Esophagus muscularis mucosa (tissue), 4 donors: ENCODE data around the gene CDC42BPA. TPM values are rescaled to one million over a fixed set of nuclear protein-coding genes. Genes with fewer than 3 reads are reported as not detected.
A peak's percentile ranks its signal among the peaks of the same experiment; 100 is the strongest.
"Not testable (repeated sequence)": the region's sequence is repeated elsewhere in the genome, so short reads cannot be mapped to it uniquely, and the experiment has no call there.

Experiments
- DNase-seq: peaks from one replicate; pipeline ENCODE4 v3.0.0-alpha.2; 2017; ENCODE audit errors: extremely low spot score
- H3K27ac ChIP-seq, 4 donors: fragments of 200-600 bp; sonication (generic); replicated peaks in 1 of 4; 1 replicate in 3 of 4; 2 replicates in 1 of 4; pipeline ENCODE4 v1.5.1; 2016 to 2019; ENCODE audit warnings: mild to moderate bottlenecking in 1 of 4
- H3K27me3 ChIP-seq, 4 donors: fragments of 200-600 bp; sonication (generic); one replicate each; pipeline versions ENCODE4 v1.5.1 to v1.6.0; 2016 to 2019
- H3K36me3 ChIP-seq, 4 donors: fragments of 200-600 bp; sonication (generic); one replicate each; pipeline ENCODE4 v1.5.1; 2016 to 2019
- H3K4me1 ChIP-seq, 4 donors: fragments of 200-600 bp; sonication (generic); one replicate each; pipeline ENCODE4 v1.5.1; 2016 to 2019
- H3K4me3 ChIP-seq, 4 donors: fragments of 200-600 bp; sonication (generic); 1 replicate in 2 of 4; 2 replicates in 2 of 4; pipeline ENCODE4 v1.5.1; 2016 to 2019; ENCODE audit warnings: mild to moderate bottlenecking in 4 of 4, moderate library complexity in 1 of 4
- H3K9me3 ChIP-seq, 4 donors: fragments of 200-600 bp; sonication (generic); 1 replicate in 3 of 4; 2 replicates in 1 of 4; pipeline ENCODE4 v1.5.1; 2016 to 2019
- EP300 ChIP-seq: sonication (generic); formaldehyde crosslinking; IDR thresholded peaks from one replicate; pipeline ENCODE4 v1.6.1; 2017; ENCODE audit warnings: antibody characterized with exemption
- POLR2A ChIP-seq: fragments of 450-650 bp; IDR thresholded peaks from one replicate; pipeline ENCODE4 v1.6.1; 2017; ENCODE audit warnings: antibody characterized with exemption, moderate library complexity, mild to moderate bottlenecking, low read depth
- POLR2AphosphoS5 ChIP-seq, 2 donors: sonication (generic); formaldehyde crosslinking; IDR thresholded peaks; one replicate each; pipeline ENCODE4 v1.6.1; 2017; ENCODE audit warnings: antibody characterized with exemption in 2 of 2
- WGBS: methylation state at CpG from one replicate; pipeline ENCODE4 v1.1.5; 2018; 5-methylcytosine and 5-hydroxymethylcytosine counted together
- intact Hi-C: fragments of 100-400 bp; cut with DNase I; formaldehyde crosslinking; loops from one replicate; pipeline ENCODE4 v1.15.1; 2023
- total RNA-seq, 4 donors: library from RNA; depleted of rRNA; stranded (reverse); fragments of >200 nt; gene quantifications; one replicate each; pipeline versions ENCODE4 v1.1.0 to v1.2.1, GENCODE V29; 2016
- TF ChIP-seq, protein P1 (sequence below), 3 experiments: fragments of 200-600 bp in 2 of 3; fragments of 450-650 bp in 1 of 3; sonication (generic) in 2 of 3; IDR thresholded peaks; one replicate each; pipeline ENCODE4 v1.5.1; 2017 to 2019; ENCODE audit warnings: antibody characterized with exemption in 3 of 3, mild to moderate bottlenecking in 2 of 3, moderate library complexity in 1 of 3

The CDC42BPA gene
- total RNA-seq, 4 donors from 2014 or later: 59.5 to 72.2 (median 69.7) TPM

DNA sequence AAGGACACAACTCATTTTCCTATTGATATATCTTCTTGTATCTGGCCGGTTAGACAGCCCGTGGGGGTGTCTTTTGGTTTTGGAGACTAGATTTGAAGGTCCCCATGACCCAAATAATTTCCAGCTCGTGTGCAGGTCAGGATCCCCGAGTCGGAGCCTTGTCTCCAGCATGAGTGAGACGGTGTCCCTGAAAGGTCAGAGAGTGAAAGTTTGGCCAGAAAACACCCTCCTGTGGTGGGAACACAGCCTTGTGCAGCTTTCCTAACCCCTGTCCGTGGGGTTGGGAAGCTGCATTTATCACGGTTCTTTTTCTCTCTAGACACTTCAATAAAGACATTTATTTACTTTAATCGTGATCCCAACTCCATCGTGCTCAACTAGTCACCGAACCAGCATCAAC lies 360.6 kb downstream of the CDC42BPA start:
- no peak overlapping the region for H3K27ac ChIP-seq
- WGBS: 85% methylated on average over 11 of the region's 11 CpGs

DNA sequence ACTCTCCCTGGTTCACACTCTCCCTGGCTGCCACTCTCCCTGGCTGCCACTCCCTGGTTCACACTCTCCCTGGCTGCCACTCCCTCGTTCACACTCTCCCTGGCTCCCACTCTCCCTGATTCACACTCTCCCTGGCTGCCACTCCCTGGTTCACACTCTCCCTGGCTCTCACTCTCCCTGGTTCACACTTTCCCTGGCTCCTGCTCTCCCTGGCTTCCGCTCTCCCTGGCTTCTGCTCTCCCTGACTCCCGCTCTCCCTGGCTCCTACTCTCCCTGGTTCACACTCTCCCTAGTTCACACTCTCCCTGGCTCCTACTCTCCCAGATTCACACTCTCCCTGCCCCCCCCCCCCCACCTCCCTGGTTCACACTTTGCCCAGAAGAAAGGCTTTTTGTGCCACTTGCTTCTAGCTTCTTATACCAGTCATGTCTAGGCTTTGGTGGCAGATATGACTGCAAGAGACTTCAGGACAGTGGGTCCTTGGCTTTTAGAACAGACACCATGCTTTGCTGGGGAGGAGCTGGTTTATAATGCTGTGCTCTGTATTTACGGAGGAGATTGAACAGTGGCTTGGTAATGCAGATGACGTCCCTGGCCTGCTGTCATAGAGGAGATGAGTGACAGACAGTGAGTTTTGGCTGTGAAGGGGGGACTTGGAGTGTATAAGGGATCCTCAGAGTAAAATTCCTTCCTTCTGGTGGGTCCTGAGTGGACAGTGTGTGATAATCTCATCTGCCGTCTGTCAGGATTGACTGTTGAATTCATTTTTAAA lies 361.2 kb downstream of the CDC42BPA start:
- Histone ChIP-seq H3K4me1 (peaks cover 13 to 52% (median 49%) of the 10 kb centered on the region in 4 donors), H3K27ac (no peak overlapping the region), H3K36me3 (peaks cover 0 to 16% (median 5%) of the 10 kb centered on the region in 4 donors), H3K27me3 (no peaks in the 10 kb centered on the region), H3K4me3 (no peak overlapping the region), H3K9me3 (no peaks in the 10 kb centered on the region)
- WGBS: 89% methylated on average over 6 of the region's 6 CpGs
- TF ChIP-seq EP300 (no peak), POLR2AphosphoS5 (IDR thresholded peaks at IDR 0.05) (no peak), POLR2A (no peak)
- TF ChIP-seq, protein P1, sequence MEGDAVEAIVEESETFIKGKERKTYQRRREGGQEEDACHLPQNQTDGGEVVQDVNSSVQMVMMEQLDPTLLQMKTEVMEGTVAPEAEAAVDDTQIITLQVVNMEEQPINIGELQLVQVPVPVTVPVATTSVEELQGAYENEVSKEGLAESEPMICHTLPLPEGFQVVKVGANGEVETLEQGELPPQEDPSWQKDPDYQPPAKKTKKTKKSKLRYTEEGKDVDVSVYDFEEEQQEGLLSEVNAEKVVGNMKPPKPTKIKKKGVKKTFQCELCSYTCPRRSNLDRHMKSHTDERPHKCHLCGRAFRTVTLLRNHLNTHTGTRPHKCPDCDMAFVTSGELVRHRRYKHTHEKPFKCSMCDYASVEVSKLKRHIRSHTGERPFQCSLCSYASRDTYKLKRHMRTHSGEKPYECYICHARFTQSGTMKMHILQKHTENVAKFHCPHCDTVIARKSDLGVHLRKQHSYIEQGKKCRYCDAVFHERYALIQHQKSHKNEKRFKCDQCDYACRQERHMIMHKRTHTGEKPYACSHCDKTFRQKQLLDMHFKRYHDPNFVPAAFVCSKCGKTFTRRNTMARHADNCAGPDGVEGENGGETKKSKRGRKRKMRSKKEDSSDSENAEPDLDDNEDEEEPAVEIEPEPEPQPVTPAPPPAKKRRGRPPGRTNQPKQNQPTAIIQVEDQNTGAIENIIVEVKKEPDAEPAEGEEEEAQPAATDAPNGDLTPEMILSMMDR (IDR thresholded peaks at IDR 0.05): no peak
- DNase-seq: no peak
- intact Hi-C loops: no loop called here

More for the DNA sequence above, 360.6 kb downstream of the CDC42BPA start:
- no peak for DNase-seq
- TF ChIP-seq POLR2A (no peak), POLR2AphosphoS5 (IDR thresholded peaks at IDR 0.05) (no peak), EP300 (no peak)
- TF ChIP-seq, protein P1 (IDR thresholded peaks at IDR 0.05): no peak
- no peak overlapping the region for H3K4me3 ChIP-seq
- H3K9me3 ChIP-seq: no peaks in the 10 kb centered on the region
- H3K4me1 ChIP-seq: peaks cover 14 to 46% (median 43%) of the 10 kb centered on the region in 4 donors
- H3K36me3 ChIP-seq: peaks cover 0 to 22% (median 11%) of the 10 kb centered on the region in 4 donors
- no peaks in the 10 kb centered on the region for H3K27me3 ChIP-seq
- intact Hi-C loops: no loop called here

GRCh38 chr1:226955857-226956256 lies 362.4 kb downstream of the CDC42BPA start:
- WGBS: 94% methylated on average over 2 of the region's 2 CpGs
- H3K27ac ChIP-seq, H3K27me3 ChIP-seq, intact Hi-C loops, H3K4me3 ChIP-seq, DNase-seq, H3K36me3 ChIP-seq, H3K9me3 ChIP-seq: not testable (repeated sequence)
- H3K4me1 ChIP-seq: peaks cover 15 to 64% (median 60%) of the 10 kb centered on the region in 4 donors

DNA sequence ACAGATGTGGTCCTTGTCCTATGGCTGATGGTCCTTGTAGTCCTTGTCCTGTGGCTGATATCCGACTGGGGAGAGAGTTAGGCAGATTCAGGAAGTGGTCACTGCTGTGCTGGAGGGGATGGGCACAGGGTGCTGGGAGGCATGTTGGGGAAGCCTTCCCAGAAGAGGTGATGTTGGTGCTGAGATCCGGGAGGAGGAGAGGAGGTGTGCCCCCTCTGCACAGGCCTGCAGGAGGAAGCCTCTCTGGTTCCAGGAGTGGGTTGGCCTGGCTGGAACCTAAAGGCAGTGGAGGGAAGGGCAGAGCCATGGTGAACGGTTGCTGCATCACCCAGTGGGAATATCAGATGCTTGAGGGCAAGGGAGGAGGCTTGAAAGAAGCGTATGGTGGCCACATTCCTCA lies 363.5 kb downstream of the CDC42BPA start:
- 80% methylated on average over 4 of the region's 4 CpGs for WGBS
- no peak for DNase-seq
- peaks cover 0 to 4% (median 0%) of the 10 kb centered on the region in 4 donors for H3K36me3 ChIP-seq
- H3K9me3 ChIP-seq: no peaks in the 10 kb centered on the region
- intact Hi-C loops: no loop called here
- no peak for TF ChIP-seq POLR2AphosphoS5 (IDR thresholded peaks at IDR 0.05)
- TF ChIP-seq, protein P1 (IDR thresholded peaks at IDR 0.05): no peak
- no peak for TF ChIP-seq POLR2A
- TF ChIP-seq EP300: no peak
- H3K4me3 ChIP-seq: no peak overlapping the region
- no peaks in the 10 kb centered on the region for H3K27me3 ChIP-seq
- peaks cover 20 to 71% (median 66%) of the 10 kb centered on the region in 4 donors for H3K4me1 ChIP-seq
- peak overlapping the region in 2 of 4 donors; percentile 10 to 55 for H3K27ac ChIP-seq

DNA sequence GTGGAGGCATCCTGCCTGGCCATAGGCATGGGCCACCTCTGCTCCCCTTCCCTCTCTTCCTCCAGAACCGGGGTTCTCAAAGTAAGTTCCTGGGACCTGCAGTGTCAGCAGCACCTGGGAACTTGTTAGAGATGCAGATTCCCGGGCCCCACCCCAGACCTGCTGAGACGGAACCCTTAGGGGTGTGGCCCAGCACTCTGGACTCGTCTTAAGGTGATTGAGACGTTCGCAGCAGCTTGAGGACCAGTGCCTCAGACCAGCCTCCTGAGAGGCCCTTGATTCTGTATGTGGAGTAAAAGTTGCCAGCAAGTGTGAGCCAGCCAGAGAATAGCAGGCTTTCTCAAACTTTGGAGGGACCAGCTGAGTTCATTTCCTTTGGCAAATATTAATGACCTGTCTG lies 364.0 kb downstream of the CDC42BPA start:
- peaks cover 0 to 4% (median 0%) of the 10 kb centered on the region in 4 donors for H3K36me3 ChIP-seq
- DNase-seq: no peak
- peaks cover 20 to 71% (median 63%) of the 10 kb centered on the region in 4 donors for H3K4me1 ChIP-seq
- peak overlapping the region in 2 of 4 donors; percentile 10 to 55 for H3K27ac ChIP-seq
- no peak overlapping the region for H3K4me3 ChIP-seq
- intact Hi-C loops: no loop called here
- TF ChIP-seq, protein P1 (IDR thresholded peaks at IDR 0.05): no peak
- no peak for TF ChIP-seq POLR2AphosphoS5 (IDR thresholded peaks at IDR 0.05)
- TF ChIP-seq EP300: no peak
- no peak for TF ChIP-seq POLR2A
- no peaks in the 10 kb centered on the region for H3K27me3 ChIP-seq
- 100% methylated on average over 4 of the region's 6 CpGs for WGBS
- no peaks in the 10 kb centered on the region for H3K9me3 ChIP-seq
